Liver (tissue), 3 donors: ENCODE data around the gene NRSN2.

Experiments
- CTCF ChIP-seq: fragments of 150-350 bp; IDR thresholded peaks from 2 replicates; pipeline ENCODE4 v1.5.1; 2017; ENCODE audit warnings: improper control_type of control experiment, low read depth, low read length; ENCODE audit not compliant: missing input control
- MAX ChIP-seq: IDR thresholded peaks from 2 replicates; pipeline ENCODE4 v1.6.1; 2016; ENCODE audit warnings: antibody characterized with exemption
- RAD21 ChIP-seq, 2 donors: IDR thresholded peaks; 2 replicates each; pipeline ENCODE4 v1.6.1; 2016; ENCODE audit warnings: antibody characterized with exemption in 2 of 2, mild to moderate bottlenecking in 2 of 2
- donor health status: healthy.
- donor health status: healthy.

DNA sequence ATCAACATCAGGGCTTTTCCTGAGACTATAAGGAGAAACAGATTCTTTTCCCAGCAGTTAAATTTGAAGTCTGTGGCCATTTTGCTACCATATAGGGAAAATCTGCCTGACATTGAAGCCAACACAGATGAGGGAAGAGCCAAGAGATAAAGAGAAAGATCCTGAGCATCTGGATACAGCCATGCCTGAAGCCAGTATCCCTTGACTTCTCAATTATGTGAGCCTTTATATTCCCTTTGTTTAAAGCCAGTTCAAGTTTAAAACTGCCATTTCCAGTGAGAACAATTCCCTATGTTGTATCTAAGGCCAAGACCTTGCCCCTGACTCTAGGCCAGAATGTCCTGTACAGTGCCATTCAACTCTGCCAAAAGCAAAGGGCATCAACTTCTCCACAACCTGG is 3.8 kb upstream of the NRSN2 start:
- TF ChIP-seq CTCF (no peak), RAD21 (IDR thresholded peaks at IDR 0.05) (no peak), MAX (no peak)
